Vagina (tissue), 2 donors: ENCODE results near the gene GOLT1B.

Experiments
- POLR2A ChIP-seq, 2 donors: fragments of 450-650 bp; IDR thresholded peaks; one replicate each; pipeline ENCODE4 v1.6.1; 2017; ENCODE audit warnings: antibody characterized with exemption in 2 of 2, mild to moderate bottlenecking in 2 of 2, moderate library complexity in 2 of 2
- TF ChIP-seq, protein P1 (sequence below), 3 experiments: fragments of 450-650 bp in 2 of 3; fragments of 200-600 bp in 1 of 3; sonication (generic) in 1 of 3; IDR thresholded peaks; one replicate each; pipeline ENCODE4 v1.5.1; 2017 to 2019; ENCODE audit warnings: antibody characterized with exemption in 3 of 3, mild to moderate bottlenecking in 2 of 3, moderate library complexity in 2 of 3

DNA sequence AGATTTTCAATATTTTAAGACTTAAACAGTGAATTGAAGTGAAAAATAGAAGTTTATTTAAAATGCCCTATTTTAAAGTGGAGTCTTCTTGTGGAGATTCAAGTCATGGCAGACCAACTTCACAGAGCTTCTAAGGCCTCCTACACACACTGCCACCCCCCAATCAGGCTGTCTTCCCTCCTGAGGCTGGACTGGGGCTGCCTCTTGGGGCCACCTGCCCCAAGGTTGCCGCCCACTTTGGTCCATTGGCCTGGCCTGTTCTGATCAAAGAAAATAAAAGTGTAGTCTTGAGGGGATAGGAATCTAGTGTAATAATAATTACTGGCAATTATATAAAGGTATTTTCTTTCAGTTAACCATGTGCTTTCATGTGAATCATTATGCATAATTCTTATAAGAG lies 1.3 kb downstream of the GOLT1B start:
- TF ChIP-seq, protein P1, sequence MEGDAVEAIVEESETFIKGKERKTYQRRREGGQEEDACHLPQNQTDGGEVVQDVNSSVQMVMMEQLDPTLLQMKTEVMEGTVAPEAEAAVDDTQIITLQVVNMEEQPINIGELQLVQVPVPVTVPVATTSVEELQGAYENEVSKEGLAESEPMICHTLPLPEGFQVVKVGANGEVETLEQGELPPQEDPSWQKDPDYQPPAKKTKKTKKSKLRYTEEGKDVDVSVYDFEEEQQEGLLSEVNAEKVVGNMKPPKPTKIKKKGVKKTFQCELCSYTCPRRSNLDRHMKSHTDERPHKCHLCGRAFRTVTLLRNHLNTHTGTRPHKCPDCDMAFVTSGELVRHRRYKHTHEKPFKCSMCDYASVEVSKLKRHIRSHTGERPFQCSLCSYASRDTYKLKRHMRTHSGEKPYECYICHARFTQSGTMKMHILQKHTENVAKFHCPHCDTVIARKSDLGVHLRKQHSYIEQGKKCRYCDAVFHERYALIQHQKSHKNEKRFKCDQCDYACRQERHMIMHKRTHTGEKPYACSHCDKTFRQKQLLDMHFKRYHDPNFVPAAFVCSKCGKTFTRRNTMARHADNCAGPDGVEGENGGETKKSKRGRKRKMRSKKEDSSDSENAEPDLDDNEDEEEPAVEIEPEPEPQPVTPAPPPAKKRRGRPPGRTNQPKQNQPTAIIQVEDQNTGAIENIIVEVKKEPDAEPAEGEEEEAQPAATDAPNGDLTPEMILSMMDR (IDR thresholded peaks at IDR 0.05) = no peak
- no peak for TF ChIP-seq POLR2A (IDR thresholded peaks at IDR 0.05)
